Stimulated activated CD8-positive, alpha-beta memory T cell treated with anti-CD3 and anti-CD28 coated beads, Interleukin-12 subunit alpha, Interleukin-12 subunit beta, amount 100 ng/mL, for 4 hours (primary cell): ENCODE data around the gene MMP24OS.

Experiments
- DNase-seq: peaks from one replicate; pipeline ENCODE4 v3.0.0-alpha.2; 2020; ENCODE audit warnings: low read depth

MMP24OS gene

GRCh38 chr20:35291654-35292503 is 14.0 kb upstream of the MMP24OS start, which contains the start of gene FAM83C:
Gene FAM83C (minus strand): TSS chr20:35292425. CDS start chr20:35292304, 121 bp downstream.
- DNase-seq: no peak

DNA sequence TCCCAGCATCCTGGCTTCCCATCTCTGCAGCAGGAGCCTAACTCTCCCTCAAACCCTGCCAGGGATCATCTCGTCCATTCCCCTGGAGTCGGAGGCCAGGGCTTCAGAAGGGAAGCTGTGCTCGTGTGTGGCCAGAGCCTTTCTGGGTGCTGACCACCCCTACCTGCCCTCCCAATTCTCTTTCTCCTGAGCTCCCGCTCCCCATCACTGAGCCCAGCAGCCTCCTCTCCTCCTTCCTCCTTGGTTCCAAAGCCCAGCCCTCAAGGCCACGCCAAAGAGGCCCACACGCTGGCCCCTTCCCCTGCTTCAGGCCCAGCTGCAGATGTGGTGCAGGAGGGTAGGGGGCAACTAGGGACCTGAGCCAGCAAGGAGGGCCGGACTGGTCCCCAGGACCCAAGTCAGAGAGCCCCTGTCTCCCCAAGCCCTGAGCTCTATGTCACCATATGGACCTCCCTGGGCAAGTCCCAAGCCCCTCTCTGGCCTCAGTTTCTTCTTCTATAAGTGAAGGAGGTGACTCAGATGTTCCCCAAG is 13.0 kb upstream of the MMP24OS start:
- no peak for DNase-seq

DNA sequence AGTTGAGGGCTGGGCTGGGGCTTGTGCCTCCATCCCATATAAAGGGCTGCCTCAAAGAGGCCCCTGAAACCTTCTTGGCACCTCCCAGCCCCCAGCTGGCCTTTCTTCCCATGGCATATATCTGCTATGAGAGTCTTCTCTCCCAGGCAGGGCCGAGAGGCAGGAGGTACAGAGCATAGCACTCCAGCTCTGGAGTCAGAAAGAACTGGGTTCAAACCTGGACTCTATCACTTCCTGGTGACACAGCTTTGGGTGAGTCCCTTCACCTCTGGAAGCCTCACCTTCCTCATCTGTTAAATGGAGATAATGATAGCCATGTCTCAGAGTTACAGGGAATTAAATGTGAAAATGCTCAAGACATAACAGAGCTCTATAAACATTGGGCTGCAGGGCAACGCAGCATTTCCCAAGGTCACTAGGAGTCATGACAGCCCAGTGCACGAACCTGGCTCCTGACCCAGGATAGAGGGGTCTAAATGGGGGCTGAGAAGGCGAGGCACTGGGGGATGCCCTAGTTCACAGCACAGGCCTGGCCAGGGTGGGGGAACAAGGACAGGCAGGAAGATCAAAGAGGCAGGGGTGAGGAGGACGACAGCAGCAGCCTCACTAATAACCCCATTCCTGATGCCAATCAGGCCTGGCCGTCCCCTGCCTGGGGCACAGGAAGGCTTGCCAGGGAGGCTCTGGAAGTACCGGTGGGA is 12.4 kb upstream of the MMP24OS start:
- DNase-seq: no peak

- DNase-seq: no peak
Measured at GRCh38 chr20:35288325-35289060, 10.6 kb upstream of the MMP24OS start.

DNA sequence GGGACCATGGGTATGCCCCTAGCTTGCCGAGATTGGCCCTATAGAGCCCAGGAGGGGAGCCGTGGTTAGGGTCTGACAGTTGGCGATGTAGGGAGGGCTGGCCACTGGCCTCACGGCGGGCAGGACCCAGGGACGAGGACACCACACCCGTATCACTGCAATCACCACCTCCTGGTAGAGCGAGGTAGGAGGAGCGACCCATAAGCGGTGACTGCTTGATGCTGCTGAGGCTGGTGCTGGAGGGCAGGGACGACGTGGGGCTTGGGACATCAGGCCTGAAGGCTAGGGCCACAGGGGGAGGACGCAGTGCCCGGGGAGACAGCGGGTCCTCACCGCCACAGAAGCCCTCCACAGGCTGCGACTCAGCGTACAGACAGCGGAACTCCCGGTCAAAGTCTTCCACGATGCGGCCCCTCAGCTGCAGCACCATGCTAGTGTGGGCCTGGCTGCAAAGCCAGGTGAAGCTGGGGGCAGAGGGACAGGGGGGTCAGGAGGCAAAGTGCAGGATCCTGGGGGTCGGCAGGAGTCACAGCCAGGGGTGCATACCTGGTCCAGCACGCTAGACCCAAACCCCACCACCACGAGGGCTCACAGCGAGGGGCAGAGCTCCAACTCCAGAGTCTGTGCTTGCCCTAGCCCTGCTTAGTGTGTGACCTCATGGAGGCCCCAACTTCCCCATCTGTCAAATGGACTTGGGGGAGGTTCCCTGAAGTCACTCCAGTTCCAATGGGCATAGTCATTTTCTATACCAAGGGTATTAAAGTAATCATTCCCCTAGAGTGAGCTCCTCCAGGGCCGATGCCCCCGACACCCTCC is 9.8 kb upstream of the MMP24OS start:
- DNase-seq: no peak

- DNase-seq: no peak
Measured at GRCh38 chr20:35286899-35287508, 9.1 kb upstream of the MMP24OS start.

GRCh38 chr20:35286077-35286898 is 8.4 kb upstream of the MMP24OS start:
- no peak for DNase-seq

DNA sequence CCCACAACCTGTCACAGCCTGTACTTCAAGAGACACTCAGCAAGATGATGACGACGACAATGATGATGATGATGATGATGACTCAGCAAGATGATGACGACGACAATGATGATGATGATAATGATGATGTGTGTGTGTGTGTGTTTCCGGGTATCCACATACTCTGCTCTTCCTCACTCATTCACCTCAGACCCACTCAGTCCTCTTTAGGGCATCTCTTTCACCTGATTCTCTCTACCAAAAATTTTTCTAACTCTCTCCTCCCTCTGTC is 7.8 kb upstream of the MMP24OS start:
- no peak for DNase-seq

- DNase-seq: no peak
Measured at GRCh38 chr20:35284992-35285805, 7.3 kb upstream of the MMP24OS start.

GRCh38 chr20:35284267-35284991 is 6.5 kb upstream of the MMP24OS start, which contains the start of gene EIF6:
Gene EIF6 (minus strand): TSS chr20:35284772. CDS start chr20:35284487, 285 bp downstream.
- DNase-seq: peak; percentile 60

- no peak for DNase-seq
Measured at GRCh38 chr20:35283441-35284266, 5.7 kb upstream of the MMP24OS start.

DNA sequence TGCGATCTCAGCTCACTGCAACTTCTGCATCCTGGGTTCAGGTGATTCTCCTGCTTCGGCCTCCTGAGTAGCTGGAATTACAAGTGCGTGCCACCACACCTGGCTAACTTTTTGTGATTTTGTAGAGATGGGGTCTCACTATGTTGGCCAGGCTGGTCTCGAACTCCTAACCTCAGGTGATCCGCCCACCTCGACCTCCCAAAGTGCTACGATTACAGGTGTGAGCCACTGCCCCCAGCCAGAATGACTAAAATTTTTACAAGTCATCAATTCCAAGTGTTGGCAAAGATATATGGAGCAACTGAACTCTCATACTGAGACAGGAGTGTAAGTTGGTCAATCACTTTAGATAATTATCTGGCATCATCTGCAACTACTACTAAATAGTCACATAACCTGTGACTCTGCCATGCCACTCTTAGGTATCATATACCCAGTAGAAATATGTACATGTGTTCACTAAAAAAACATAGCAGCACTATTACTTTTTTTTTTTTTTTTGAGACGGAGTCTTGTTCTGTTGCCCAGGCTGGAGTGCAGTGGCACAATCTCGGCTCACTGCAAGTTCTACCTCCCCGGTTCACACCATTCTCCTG is 3.7 kb upstream of the MMP24OS start:
- no peak for DNase-seq

DNA sequence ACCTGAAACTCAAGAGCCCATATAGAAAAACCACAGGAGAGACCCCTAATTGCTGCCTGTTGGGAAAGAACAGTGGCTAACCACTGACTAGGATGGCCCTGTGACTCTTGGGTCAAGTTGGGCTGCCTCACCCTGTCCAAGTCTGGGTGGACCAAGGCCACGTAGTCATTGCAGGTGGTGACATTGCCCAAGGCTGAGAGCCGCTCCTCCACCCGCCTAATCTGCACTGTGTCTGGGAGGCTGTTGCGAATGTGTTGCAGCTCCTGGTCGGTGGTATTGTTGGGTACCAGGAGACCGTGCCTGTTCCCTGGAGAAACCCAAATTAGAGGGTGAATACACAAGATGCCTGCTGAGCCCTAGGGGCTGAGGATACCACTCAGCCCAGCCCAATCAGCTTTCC is 2.6 kb upstream of the MMP24OS start:
- no peak for DNase-seq

GRCh38 chr20:35279533-35280174 is 1.7 kb upstream of the MMP24OS start:
- no peak for DNase-seq

DNA sequence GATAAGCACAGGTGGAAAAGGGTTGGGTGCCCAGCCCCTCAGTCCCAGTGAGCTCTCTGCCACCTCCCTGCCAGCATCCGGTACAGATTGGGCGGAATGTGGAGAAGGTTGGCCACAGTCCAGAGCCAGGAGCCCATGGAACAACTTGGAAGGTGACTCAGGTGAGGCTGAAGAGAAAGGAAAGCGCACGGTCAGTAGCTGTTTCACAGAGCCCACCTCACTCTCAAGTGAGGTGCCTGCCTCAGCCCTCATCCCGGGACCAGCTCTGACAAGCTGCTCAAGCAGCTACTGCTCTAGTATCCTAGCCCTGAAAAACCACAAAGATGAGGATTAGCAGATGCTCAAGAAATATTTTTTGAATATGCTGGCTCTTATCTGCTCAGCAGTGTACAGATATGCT is 1.1 kb upstream of the MMP24OS start:
- no peak for DNase-seq

GRCh38 chr20:35277127-35277526 is 795 bp downstream of the MMP24OS start:
- no peak for DNase-seq

DNA sequence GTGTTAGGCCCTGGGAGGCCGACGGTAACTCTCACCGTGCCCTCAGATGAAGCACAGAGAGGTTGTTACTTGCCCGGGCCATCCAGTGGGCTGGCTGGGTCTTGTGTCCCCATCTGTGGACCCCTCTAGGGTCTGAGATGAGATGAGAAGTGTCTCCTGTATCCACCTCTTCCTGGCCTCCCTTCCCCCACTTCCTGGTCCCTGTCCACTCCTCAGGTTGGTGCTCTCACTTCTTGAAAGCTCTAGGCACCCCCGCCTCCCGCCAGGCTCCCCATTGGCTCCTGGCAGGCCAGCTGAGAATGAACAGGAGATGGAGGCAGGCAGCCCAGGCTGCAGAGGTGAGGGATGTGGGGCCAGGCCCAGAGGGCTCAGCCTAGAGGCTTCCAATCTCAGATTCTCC is 1.5 kb downstream of the MMP24OS start:
- DNase-seq: no peak
